GM12892 (cell line): ENCODE results near the gene COX7A2L.
A peak's percentile ranks its signal among the peaks of the same experiment; 100 is the strongest.
"Not testable (repeated sequence)": the region's sequence is repeated elsewhere in the genome, so short reads cannot be mapped to it uniquely, and the experiment has no call there.

Experiments
- DNase-seq: peaks from one replicate; pipeline ENCODE4 v3.0.0; 2011; ENCODE audit not compliant: insufficient read length
- FAIRE-seq: peaks from 2 replicates; lab custom pipeline; 2011; peaks lifted over from hg19 to GRCh38; lab: Jason Lieb, UNC
- POLR2A ChIP-seq: IDR thresholded peaks from 2 replicates; pipeline ENCODE4 v1.6.1; 2011; ENCODE audit warnings: low read depth, low read length, control low read depth
- POLR2AphosphoS5 ChIP-seq: IDR thresholded peaks from 2 replicates; pipeline ENCODE4 v1.6.1; 2011; ENCODE audit warnings: low read depth, low read length, control low read depth
- TAF1 ChIP-seq: IDR thresholded peaks from 2 replicates; pipeline ENCODE4 v1.6.1; 2011; ENCODE audit warnings: low read depth, mild to moderate bottlenecking, control low read depth, low read length, borderline replicate concordance

The COX7A2L gene

DNA sequence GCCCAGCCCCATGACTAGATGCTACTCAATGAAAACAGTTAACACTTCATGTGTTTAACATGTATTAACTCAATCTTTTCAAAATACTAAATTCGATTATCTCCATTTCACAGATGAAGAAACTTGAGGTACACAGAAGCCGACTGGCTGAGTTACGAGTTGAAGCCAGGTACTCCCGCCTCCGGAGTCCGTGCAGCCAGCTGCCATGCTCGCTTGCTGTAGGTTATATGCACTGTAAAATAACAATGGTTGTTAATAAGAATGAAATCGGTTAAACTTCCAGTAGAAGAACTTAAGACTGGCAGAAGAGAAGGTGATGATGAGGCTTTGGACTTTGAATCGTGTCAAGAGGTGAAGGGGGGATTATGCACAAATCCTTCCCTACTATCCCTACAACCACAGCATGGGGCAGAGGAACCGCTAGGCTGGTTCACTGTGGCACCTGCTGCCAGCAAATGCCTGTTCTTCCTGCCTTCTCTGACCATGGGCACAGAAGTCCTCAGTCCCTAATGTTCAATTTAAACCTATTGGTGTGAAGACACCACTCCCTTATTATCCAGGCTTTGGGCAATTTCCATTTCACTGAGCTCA, 25.4 kb downstream of the COX7A2L start:
- FAIRE-seq (no peak), DNase-seq (no peak)
- TF ChIP-seq POLR2AphosphoS5 (no peak), TAF1 (no peak), POLR2A (no peak)

DNA sequence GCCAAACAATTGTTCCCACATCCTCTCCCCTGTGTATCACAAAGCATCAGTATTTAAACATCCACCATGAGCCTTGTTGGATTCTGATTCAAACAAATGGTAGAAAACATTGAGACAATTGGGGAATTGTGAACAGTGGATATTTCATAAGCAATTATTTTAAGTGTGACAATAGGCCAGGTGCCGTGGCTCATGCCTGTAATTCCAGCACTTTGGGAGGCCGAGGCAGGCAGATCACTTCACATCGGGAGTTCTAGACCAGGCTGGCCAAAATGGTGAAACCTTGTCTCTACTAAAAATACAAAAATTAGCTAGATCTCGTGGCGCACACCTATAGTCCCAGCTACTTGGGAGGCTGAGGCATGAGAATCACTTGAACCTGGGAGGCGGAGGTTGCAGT, 26.2 kb downstream of the COX7A2L start:
- not testable (repeated sequence) for FAIRE-seq, DNase-seq

DNA sequence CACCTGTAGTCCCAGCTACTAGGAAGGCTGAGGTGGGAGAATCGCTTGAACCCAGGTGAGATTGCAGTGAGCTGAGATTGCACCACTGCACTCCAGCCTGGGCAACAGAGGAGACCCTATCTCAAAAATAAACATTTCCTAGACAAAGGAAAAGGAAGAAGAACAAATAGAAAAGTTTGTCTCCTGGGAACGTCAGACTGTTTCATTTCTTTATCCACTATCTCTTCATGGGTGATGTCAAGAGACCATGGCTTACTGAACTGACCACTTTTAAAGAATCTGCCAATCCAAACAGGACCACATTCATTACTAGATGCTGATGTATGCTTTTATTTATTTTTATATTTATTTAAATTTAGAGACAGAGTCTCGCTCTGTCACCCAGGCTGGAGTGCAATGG, 26.8 kb downstream of the COX7A2L start:
- no peak for FAIRE-seq
- TF ChIP-seq POLR2A (no peak), POLR2AphosphoS5 (no peak), TAF1 (no peak)
- no peak for DNase-seq

DNA sequence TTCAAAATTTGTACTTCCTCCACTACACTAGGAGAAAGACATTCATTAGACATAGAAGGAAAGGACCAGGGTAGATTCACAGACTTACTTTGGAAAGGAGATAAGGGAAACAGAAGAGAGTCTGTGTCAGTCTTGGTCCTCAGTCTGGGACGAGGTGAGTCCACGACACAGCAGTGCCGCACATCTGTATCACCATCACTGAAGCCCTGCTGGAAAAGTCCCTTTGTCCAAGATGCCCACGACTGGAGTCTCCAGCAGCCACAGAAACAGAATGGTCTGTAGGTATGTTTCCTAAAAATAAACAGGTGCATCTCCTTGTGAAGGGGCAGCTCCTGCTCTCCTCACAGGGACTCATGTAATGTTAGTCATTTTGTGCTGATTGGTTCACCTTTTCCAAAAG, 27.4 kb downstream of the COX7A2L start:
- FAIRE-seq (no peak), DNase-seq (no peak)
- 0 out of 2 replicates have a peak, but pooled peaks have one; percentile 22 for TF ChIP-seq POLR2AphosphoS5
- no peak for TF ChIP-seq POLR2A

DNA sequence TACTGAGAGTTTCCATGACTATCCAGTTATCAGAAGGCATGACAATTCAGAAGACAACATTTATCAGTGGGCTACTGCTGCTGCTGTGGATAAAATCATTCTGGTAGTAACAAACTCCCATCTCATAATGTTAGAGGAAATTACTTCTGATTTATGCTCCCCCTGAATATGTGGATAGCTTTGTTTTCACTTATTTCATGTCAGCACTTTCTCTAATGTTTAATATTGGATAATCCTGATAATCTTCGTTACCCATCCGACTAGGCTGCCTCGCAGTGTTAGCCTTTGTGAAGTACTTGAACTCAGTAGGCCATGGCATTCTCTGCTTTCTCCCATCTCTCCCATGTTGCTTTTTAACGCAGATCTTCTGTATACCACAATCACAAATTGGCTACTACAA, 28.4 kb downstream of the COX7A2L start:
- TF ChIP-seq POLR2A (no peak), TAF1 (no peak), POLR2AphosphoS5 (no peak)
- FAIRE-seq (no peak), DNase-seq (no peak)

DNA sequence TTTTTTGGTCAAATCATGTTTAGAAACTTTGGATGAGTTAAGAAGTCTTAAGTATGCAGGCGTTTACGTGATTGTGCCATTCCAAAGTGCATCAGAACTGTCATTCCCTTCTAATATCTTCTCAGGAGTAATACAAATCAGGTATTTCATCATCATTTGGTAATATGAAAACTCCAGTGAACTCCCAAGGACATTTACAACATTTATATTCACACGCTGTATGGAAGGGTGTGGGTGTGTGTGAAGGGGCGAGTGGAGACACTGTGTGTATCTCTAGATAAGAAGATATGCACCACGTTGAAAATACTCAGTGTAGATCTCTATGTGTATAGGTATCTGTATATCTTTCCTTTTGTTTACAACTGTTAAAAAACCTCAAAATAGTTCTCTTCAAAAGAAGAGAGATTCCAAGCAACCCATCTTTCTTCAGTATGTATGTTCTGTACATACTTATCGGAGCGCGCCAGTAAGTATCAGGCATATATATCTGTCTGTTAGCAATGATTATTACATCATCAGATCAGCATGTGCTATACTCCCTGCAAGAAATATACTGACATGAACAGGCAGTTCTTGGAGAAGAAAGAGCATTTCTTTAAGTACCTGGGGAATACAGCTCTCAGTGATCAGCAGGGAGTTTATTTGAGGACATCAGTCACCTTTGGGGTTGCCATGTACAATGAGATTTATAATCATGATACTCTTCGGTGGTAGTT, 29.3 kb downstream of the COX7A2L start:
- TF ChIP-seq TAF1: no peak
- no peak for TF ChIP-seq POLR2A
- no peak for TF ChIP-seq POLR2AphosphoS5
- FAIRE-seq: no peak
- no peak for DNase-seq

DNA sequence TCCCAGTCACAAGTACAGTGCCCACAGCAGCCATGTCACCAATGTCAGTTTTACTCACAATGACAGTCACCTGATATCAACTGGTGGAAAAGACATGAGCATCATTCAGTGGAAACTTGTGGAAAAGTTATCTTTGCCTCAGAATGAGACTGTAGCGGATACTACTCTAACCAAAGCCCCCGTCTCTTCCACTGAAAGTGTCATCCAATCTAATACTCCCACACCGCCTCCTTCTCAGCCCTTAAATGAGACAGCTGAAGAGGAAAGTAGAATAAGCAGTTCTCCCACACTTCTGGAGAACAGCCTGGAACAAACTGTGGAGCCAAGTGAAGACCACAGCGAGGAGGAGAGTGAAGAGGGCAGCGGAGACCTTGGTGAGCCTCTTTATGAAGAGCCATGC, 31.3 kb downstream of the COX7A2L start:
- no peak for FAIRE-seq
- TF ChIP-seq POLR2AphosphoS5 (no peak), POLR2A (no peak), TAF1 (no peak)
- no peak for DNase-seq

DNA sequence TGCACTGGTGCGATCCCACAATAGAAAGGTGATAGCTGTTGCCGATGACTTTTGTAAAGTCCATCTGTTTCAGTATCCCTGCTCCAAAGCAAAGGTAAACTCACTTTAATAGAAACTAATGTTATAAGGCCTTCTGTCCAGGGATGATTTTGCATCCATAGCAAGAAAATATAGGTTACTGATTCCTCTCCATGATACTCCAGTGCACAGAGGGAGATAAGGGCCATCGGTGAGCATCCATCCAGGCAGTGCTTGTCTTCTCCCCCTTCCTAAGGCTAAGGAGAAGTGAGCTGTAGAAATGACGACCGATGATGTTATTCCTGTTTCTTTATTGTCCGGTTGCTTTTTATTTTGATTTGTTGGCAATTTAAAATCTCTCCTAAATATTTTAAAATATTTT, 32.1 kb downstream of the COX7A2L start:
- DNase-seq (no peak), FAIRE-seq (no peak)
- TF ChIP-seq POLR2A: no peak
- no peak for TF ChIP-seq TAF1
- TF ChIP-seq POLR2AphosphoS5: no peak

DNA sequence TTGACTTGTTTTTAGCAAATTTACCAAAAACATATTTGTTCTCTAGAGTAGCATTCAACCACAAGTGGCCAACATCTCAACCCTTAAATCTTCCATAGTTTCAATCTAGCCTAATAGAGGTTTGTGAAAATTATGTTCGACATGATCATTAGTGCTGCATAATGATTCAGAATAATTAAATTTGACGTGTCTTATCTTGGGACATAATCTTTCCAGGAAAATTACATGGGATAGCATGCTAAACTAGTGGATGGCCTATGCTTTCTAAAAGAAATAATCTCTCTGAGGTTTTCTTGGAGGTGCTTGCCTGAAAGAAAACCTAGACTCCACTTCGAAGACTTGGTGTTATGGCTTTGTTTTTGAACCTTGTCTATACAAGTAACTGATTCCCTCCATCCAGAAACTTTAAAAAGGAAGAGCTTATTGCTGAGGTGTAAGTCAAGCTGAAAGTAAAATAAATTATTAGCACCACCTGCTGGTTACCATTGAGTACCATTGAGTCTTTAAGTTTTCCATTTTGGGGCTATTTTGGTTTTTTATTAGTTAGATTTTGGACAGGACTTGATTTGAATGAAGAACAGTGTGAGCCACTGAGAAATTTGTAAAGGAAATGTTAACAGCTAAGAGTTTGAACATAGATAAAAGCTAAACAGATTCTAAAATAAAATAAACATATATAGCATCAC, 32.7 kb downstream of the COX7A2L start:
- no peak for DNase-seq

DNA sequence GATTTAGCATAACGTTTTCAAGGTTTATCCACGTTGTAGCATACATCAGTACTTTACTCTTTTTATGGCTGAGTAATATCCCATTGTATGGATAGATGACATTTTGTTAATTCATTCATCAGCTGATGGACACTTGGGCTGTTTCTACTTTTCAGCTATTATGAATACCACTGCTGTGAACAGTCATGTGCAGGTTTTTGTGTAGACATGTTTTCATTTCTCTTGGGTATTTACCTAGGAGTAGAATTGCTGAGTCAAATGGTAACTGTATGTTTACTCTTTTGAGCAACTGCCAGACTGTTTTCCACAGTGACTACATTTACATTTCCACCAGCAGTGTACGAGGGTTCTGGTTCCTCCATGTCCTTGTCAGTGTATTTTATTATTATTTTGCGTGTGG, 33.9 kb downstream of the COX7A2L start:
- no peak for TF ChIP-seq POLR2A
- no peak for TF ChIP-seq TAF1
- TF ChIP-seq POLR2AphosphoS5: no peak
- DNase-seq (no peak), FAIRE-seq (no peak)

More for the DNA sequence above, 32.7 kb downstream of the COX7A2L start:
- TF ChIP-seq TAF1 (no peak), POLR2AphosphoS5 (no peak), POLR2A (no peak)
- no peak for FAIRE-seq

DNA sequence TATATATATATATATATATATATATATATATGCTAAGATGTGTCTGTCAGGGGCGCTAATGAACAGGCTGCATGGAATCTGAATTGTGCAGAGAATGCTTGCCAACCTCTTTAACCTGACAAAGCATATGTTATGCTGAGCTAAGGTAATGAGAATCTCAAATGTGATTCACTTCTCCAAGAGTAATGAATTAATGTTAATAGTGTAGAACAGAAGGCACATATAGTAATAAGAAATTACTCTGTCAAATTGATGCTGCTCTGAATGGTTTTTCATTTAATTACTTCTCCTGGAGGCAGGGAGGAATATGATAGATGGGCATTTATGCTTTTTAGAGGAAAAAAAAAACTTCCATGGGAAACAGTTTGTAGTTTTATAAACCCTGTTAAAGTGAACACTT, 35.4 kb downstream of the COX7A2L start:
- FAIRE-seq (no peak), DNase-seq (no peak)
- TF ChIP-seq TAF1 (no peak), POLR2AphosphoS5 (no peak), POLR2A (no peak)

DNA sequence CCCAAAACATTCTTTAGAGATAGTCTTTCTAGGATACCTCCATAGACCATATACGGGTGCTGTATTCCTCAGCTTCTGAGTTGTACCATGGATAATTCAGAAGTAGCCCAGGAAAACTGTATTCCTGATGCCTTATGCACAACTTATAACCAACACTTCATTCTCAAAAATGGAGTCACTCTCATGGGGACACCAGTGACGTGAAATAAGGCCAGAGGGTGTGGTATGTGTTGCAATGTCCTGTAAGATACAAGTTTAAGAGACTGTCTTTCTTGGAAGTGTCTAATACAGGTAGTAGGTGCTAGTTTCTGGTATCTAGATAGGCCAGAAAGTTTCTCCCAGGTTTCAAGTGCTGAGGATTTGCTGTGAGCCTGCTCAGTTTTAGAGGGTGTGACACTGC, 36.1 kb downstream of the COX7A2L start:
- TF ChIP-seq POLR2AphosphoS5: no peak
- TF ChIP-seq TAF1: no peak
- TF ChIP-seq POLR2A: no peak
- no peak for DNase-seq
- FAIRE-seq: no peak

DNA sequence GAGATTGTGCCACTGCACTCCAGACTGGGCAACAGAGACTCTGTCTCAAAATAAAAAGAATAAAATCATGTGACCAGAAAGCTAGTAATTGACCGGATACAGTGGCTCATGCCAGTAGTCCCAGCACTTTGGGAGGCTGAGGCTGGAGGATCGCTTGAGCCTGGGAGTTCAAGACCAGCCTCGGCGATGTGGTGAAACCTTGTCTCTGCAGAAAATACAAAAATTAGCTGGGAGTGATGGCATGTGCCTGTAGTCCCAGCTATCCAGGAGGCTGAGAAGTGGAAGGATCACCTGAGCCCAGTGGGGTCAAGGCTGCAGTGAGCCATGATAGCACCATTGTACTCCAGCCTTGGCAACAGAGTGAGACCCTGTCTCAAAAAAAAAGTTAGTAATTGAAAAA, 36.8 kb downstream of the COX7A2L start:
- DNase-seq: no peak
- TF ChIP-seq POLR2A (no peak), POLR2AphosphoS5 (no peak), TAF1 (no peak)
- no peak for FAIRE-seq
